ENCODE results near the gene DPP6. TPM values are rescaled to one million over a fixed set of nuclear protein-coding genes. Genes with fewer than 3 reads are reported as not detected.

DPP6 gene
- total RNA-seq, 2 experiments from 2014 or later, result not detected

GRCh38 chr7:154738216-154738615 lies 686.0 kb downstream of the DPP6 start:
- intact Hi-C loops (cut with micrococcal nuclease; ENCODE audit: unreplicated experiment), result no loop called here

DNA sequence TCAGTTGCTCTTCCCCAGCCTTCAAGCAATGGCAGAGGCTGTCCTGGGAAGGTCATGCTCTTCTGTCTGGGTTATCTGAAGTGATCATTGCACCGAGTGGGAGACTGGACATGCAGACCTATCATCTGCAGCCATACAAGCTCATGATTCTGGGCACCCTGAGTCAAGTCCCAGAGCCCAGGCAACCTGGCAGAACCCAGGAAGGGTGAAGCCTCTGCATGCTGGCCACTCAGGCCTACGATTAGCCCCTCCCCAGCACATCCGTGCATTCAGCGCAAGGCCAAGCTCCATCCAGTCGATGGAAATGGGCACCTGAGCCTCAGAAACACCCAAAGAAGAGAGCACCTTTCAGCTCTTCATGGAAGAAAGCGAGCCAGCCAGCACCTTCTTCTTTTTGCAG lies 688.9 kb downstream of the DPP6 start:
- Histone ChIP-seq H4K20me1 (ENCODE audit: insufficient read depth, low read length) (no peaks in the 10 kb centered on the region; the same call in 1 of the 2 replicates), H3K36me3 (ENCODE audit: insufficient read depth, low read length) (no peaks in the 10 kb centered on the region), H2AFZ (ENCODE audit: low read length) (no peak overlapping the region), H3K9me3 (ENCODE audit: low read length) (no peaks in the 10 kb centered on the region), H3K79me2 (ENCODE audit: insufficient read depth, low read depth, low read length) (no peaks in the 10 kb centered on the region), H3K4me1 (ENCODE audit: insufficient read depth, low read length, poor library complexity, severe bottlenecking) (no peaks in the 10 kb centered on the region), H3K27ac (ENCODE audit: low read depth, low read length, poor library complexity, severe bottlenecking) (no peak overlapping the region), H3K9me2 (ENCODE audit: insufficient read depth, low read length) (no peaks in the 10 kb centered on the region), H3K4me3 (ENCODE audit: low read depth, low read length, poor library complexity, severe bottlenecking) (no peak overlapping the region), H3K4me2 (ENCODE audit: low read length) (no peak overlapping the region)
- TF ChIP-seq CTCF (conservative IDR thresholded peaks at IDR 0.05; ENCODE audit: low read length), result no peak
- ChIA-PET CTCF (ENCODE audit: unreplicated experiment) (interaction anchor here (0.5 to 0.6 kb wide), 2 partner anchors 14 to 480 kb away, joined by 3 read pairs; no protein-coding TSS in a partner anchor), POLR2A (no interaction called here)
- DNase-seq (ENCODE audit: low spot score), result no peak
- no TSS peak for BruUV-seq (replicated peaks)
- intact Hi-C loops (cut with micrococcal nuclease; ENCODE audit: unreplicated experiment), result no loop called here

More at GRCh38 chr7:154738216-154738615, 686.0 kb downstream of the DPP6 start:
- CTCF ChIA-PET (ENCODE audit: unreplicated experiment), result no interaction called here
- Histone ChIP-seq H3K9me2 (ENCODE audit: insufficient read depth, low read length) (no peaks in the 10 kb centered on the region), H4K20me1 (ENCODE audit: insufficient read depth, low read length) (no peaks in the 10 kb centered on the region; the same call in 1 of the 2 replicates), H3K9me3 (ENCODE audit: low read length) (no peaks in the 10 kb centered on the region), H2AFZ (ENCODE audit: low read length) (no peak overlapping the region), H3K27ac (ENCODE audit: low read depth, low read length, poor library complexity, severe bottlenecking) (no peak overlapping the region), H3K4me2 (ENCODE audit: low read length) (no peak overlapping the region), H3K79me2 (ENCODE audit: insufficient read depth, low read depth, low read length) (no peaks in the 10 kb centered on the region), H3K4me3 (ENCODE audit: low read depth, low read length, poor library complexity, severe bottlenecking) (no peak overlapping the region), H3K4me1 (ENCODE audit: insufficient read depth, low read length, poor library complexity, severe bottlenecking) (no peaks in the 10 kb centered on the region), H3K36me3 (ENCODE audit: insufficient read depth, low read length) (no peaks in the 10 kb centered on the region)
- no TSS peak for BruUV-seq (replicated peaks)
- TF ChIP-seq CTCF (conservative IDR thresholded peaks at IDR 0.05; ENCODE audit: low read length) (no peak), EZH2phosphoT487 (IDR thresholded peaks at IDR 0.05; ENCODE audit: borderline replicate concordance, low read depth, low read length) (no peak)
- POLR2A ChIA-PET, result no interaction called here
- DNase-seq (ENCODE audit: low spot score), result no peak

DNA sequence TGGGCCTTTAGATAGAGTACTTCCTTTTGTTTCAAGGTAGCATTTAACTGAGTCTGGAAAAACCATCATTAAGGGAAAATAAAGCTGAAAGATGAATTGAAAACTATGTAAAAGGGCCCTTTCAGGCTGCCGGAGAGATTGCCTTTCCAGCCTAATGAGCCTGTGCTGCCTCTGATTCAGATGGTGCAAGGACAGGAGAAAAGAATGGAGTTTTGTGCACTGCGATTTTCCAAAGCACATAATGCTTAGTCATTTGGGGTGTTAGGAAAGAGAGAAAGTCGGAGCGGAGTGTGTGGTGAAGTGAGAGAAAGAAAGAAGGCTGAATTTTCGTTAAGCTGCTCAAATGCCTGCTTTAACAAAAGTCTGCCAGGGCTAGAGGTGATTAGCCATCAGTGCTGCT lies 691.0 kb downstream of the DPP6 start:
- no TSS peak for BruUV-seq (replicated peaks)
- Histone ChIP-seq H3K4me1 (ENCODE audit: insufficient read depth, low read length, poor library complexity, severe bottlenecking) (no peaks in the 10 kb centered on the region), H3K9me2 (ENCODE audit: insufficient read depth, low read length) (no peaks in the 10 kb centered on the region), H4K20me1 (ENCODE audit: insufficient read depth, low read length) (no peaks in the 10 kb centered on the region; the same call in 1 of the 2 replicates), H3K4me3 (ENCODE audit: low read depth, low read length, poor library complexity, severe bottlenecking) (no peak overlapping the region), H3K27ac (ENCODE audit: low read depth, low read length, poor library complexity, severe bottlenecking) (no peak overlapping the region), H3K36me3 (ENCODE audit: insufficient read depth, low read length) (no peaks in the 10 kb centered on the region), H3K4me2 (ENCODE audit: low read length) (no peak overlapping the region), H3K9me3 (ENCODE audit: low read length) (no peaks in the 10 kb centered on the region), H3K79me2 (ENCODE audit: insufficient read depth, low read depth, low read length) (no peaks in the 10 kb centered on the region), H2AFZ (ENCODE audit: low read length) (no peak overlapping the region)
- DNase-seq (ENCODE audit: low spot score), result no peak
- CTCF ChIA-PET (ENCODE audit: unreplicated experiment), result no interaction called here
- intact Hi-C loops (cut with micrococcal nuclease; ENCODE audit: unreplicated experiment), result no loop called here
- POLR2A ChIA-PET, result no interaction called here
- TF ChIP-seq EZH2phosphoT487 (IDR thresholded peaks at IDR 0.05; ENCODE audit: borderline replicate concordance, low read depth, low read length) (no peak), CTCF (conservative IDR thresholded peaks at IDR 0.05; ENCODE audit: low read length) (no peak)
